ENCODE measurements around the gene CBFA2T2.

The CBFA2T2 gene

DNA sequence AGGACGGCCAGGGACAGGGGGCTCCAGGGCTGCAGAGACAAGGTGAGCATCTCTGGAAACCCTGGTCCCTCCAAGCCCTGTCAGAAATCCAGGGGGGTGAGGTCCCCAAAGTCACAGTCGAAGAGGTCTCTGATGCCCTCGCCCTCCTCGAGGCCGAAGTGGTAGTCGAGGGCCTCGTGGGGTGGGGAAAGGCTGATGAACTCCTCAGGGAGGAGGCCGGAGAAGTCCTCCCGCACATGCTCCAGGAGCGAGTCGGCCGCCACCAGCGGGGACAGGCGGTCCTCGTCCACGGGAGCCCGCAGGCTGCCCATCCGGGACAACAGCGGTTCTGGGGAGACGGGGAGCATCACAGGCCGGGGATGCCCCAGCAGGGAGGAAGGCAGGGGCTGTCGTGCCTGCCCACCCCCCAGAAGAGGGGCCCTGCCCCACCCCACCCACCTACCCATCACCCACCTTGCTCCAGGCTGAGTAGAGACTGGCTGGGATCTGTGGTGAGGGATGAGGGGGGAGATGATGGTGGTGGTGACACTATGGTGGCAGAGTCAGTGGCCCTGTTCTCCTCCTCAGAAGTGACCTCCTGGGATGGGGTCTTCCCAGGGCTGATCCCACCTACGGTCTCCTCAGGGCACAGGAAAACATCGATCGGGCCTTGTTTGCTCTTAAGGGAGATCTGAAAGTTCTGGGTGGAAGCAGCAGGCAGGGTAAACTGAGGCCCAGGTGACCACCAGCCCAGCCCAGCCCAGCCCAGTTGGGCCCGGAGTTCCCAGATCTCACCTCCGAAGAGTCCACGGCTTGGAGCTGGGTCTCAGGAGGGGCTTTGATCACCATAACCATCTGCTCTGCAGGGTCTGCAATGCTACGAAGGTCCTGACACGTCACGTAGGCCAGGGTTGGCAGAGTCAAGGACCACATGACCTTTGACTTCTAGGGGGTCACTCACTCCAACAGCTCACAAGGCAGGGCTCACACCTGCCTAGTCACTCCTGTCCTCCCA, 187.1 kb downstream of the CBFA2T2 start:
- Histone ChIP-seq H3K4me2 (ENCODE audit: low read length) (no peak overlapping the region), H3K27me3 (ENCODE audit: control insufficient read depth, insufficient read depth, low read length) (no peaks in the 10 kb centered on the region), H3K4me1 (peaks cover 10% of the 10 kb centered on the region), H3K4me3 (ENCODE audit: low read depth, low read length) (no peak overlapping the region), H3K9me3 (ENCODE audit: control insufficient read depth, low read length) (no peaks in the 10 kb centered on the region), H3K36me3 (ENCODE audit: control insufficient read depth, insufficient read depth, low read length) (no peaks in the 10 kb centered on the region), H2AFZ (no peak overlapping the region), H3K27ac (no peak overlapping the region), H3K9ac (no peak overlapping the region), H3K79me2 (no peaks in the 10 kb centered on the region)
- TF ChIP-seq, protein P1, sequence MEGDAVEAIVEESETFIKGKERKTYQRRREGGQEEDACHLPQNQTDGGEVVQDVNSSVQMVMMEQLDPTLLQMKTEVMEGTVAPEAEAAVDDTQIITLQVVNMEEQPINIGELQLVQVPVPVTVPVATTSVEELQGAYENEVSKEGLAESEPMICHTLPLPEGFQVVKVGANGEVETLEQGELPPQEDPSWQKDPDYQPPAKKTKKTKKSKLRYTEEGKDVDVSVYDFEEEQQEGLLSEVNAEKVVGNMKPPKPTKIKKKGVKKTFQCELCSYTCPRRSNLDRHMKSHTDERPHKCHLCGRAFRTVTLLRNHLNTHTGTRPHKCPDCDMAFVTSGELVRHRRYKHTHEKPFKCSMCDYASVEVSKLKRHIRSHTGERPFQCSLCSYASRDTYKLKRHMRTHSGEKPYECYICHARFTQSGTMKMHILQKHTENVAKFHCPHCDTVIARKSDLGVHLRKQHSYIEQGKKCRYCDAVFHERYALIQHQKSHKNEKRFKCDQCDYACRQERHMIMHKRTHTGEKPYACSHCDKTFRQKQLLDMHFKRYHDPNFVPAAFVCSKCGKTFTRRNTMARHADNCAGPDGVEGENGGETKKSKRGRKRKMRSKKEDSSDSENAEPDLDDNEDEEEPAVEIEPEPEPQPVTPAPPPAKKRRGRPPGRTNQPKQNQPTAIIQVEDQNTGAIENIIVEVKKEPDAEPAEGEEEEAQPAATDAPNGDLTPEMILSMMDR (IDR thresholded peaks at IDR 0.05) = no peak

DNA sequence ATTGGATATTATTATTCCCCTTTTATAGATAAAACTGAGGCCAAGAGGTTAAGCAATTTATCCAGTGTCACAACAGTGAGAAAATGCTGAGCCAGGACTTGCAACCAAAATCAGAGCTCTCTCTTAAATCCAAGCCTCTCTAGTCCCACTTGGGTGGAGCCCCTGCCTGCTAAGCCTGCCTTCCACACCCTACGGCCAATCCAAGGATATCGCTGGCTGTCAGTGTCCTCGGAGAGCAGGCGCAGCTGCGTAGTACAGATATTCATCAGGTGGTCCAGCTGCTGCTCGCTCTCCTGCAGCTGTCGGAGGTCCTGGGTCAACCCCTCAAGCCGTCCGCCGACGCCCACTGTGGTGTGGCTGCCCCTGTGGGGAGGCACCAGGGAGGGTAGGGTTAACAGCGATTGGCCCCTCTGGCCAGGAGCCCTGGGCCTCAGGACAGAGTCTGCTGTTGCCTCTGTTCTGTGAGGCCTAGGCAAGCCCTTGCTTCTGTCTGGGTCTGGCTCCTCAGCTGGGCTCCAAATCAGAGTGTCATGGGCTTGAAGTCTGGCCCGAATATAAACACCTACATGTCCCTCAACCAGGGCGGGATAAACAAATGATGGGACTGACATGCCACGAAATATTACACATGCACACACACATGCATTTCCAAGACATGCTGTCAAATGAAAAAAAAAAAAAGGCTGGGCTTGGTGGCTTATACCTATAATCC, 188.3 kb downstream of the CBFA2T2 start:
- Histone ChIP-seq H3K27ac (no peak overlapping the region), H3K4me1 (peaks cover 4% of the 10 kb centered on the region), H3K79me2 (no peaks in the 10 kb centered on the region), H3K9me3 (ENCODE audit: control insufficient read depth, low read length) (no peaks in the 10 kb centered on the region), H3K4me2 (ENCODE audit: low read length) (no peak overlapping the region), H2AFZ (no peak overlapping the region), H3K27me3 (ENCODE audit: control insufficient read depth, insufficient read depth, low read length) (no peaks in the 10 kb centered on the region), H3K36me3 (ENCODE audit: control insufficient read depth, insufficient read depth, low read length) (no peaks in the 10 kb centered on the region), H3K9ac (no peak overlapping the region), H3K4me3 (ENCODE audit: low read depth, low read length) (no peak overlapping the region)
- TF ChIP-seq, protein P1 (IDR thresholded peaks at IDR 0.05) = no peak

DNA sequence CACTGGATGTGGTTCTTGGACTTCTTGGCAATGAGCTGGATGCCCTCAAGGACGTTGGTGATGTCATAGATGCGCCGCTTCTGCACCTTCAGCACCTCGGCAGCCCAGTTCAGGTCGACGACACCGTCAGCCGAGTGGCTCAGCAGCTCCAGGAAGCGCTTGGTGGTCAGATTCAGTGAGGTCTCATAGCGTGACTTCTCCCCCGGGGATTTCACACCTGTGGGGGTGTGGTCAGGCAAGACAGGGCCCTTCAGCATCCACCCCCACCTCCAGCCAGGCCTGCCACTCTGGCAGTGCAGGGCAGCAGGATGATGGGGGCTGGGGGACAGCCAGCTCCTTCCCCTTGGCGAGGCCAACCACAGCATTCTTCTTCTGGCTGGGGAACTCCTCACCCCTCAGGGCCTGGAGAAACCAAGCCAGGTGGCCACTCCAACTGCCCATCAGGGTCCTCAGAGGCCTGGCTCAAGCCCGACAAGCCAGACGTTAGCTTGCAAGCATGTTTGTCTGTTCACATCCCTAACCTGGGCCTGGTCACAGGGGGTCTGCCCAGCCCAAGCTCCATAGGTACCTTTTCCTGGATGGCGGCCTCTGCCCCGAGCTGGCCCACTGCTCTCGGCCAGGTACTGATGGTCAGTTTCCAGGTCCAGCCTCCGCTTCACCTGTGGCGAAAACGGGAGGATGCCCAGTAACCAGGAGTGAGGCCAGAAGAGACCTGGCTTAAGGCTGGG, 190.0 kb downstream of the CBFA2T2 start:
- no peak overlapping the region for H3K9ac ChIP-seq
- TF ChIP-seq, protein P1 (IDR thresholded peaks at IDR 0.05) = no peak
- no peak overlapping the region for H3K27ac ChIP-seq
- H3K4me2 ChIP-seq (ENCODE audit: low read length) = no peak overlapping the region
- no peak overlapping the region for H3K4me3 ChIP-seq (ENCODE audit: low read depth, low read length)
- H3K9me3 ChIP-seq (ENCODE audit: control insufficient read depth, low read length) = no peaks in the 10 kb centered on the region
- no peak overlapping the region for H2AFZ ChIP-seq
- no peaks in the 10 kb centered on the region for H3K27me3 ChIP-seq (ENCODE audit: control insufficient read depth, insufficient read depth, low read length)
- no peaks in the 10 kb centered on the region for H3K79me2 ChIP-seq
- H3K4me1 ChIP-seq = no peaks in the 10 kb centered on the region
- no peaks in the 10 kb centered on the region for H3K36me3 ChIP-seq (ENCODE audit: control insufficient read depth, insufficient read depth, low read length)

DNA sequence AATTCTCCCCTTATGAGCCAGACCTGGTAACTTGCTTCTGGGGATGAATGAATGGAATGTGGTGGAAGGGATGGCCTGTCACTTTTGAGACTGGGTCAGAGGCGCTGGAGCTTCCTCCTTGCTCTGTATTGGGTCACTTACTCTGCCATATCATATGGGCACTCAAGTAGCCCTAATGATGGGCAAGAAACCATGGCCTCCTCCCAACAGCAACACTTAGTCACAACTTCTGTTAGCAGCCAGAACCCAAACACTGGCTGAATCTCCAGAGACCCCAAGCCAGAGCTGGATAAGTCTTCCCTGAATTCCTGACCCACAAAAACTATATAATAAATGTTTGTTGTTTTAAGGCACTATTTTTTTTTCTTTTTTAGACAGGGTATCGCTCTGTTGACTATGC, 190.8 kb downstream of the CBFA2T2 start:
- H3K9me3 ChIP-seq (ENCODE audit: control insufficient read depth, low read length) = no peaks in the 10 kb centered on the region
- no peaks in the 10 kb centered on the region for H3K79me2 ChIP-seq
- H2AFZ ChIP-seq = no peak overlapping the region
- no peaks in the 10 kb centered on the region for H3K36me3 ChIP-seq (ENCODE audit: control insufficient read depth, insufficient read depth, low read length)
- H3K4me2 ChIP-seq (ENCODE audit: low read length) = no peak overlapping the region
- H3K4me1 ChIP-seq = peaks cover 2% of the 10 kb centered on the region
- H3K9ac ChIP-seq = no peak overlapping the region
- H3K27me3 ChIP-seq (ENCODE audit: control insufficient read depth, insufficient read depth, low read length) = no peaks in the 10 kb centered on the region
- no peak overlapping the region for H3K27ac ChIP-seq
- H3K4me3 ChIP-seq (ENCODE audit: low read depth, low read length) = no peak overlapping the region
- TF ChIP-seq, protein P1 (IDR thresholded peaks at IDR 0.05) = no peak

Data from parathyroid adenoma (tissue), 2 donors.